ENCODE measurements around the gene PGC.
"Not testable (repeated sequence)": the region's sequence is repeated elsewhere in the genome, so short reads cannot be mapped to it uniquely, and the experiment has no call there.

The PGC gene

DNA sequence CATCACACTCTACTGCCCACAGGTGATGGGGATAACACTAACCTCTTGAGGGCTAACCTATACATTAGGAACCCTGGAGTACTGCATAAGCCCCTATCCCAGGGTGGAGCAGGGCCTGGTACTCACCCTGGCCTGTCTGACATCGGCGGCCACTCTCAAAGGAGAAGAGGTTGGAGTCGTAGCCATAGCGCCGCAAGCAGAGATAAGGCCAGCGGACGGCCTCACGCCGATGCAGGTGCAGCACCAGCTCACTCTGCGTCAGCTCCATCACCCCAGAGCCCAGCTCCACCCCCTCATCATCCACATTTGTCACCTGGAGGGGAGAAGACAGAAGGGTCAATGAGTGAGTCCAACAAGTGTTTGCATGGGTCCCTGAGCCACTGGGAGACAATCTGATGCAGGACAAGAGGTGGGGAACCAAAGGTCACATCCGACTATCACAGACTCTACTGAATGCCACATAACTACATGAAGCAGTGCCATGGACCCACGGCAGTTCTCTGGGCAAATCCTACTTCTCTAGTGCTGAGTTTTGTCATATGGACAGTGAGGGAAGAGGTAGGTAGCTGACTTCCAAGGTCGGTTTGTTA lies 28.2 kb upstream of the PGC start:
- DNase-seq (ENCODE audit: low read depth, low spot score) = no peak

DNA sequence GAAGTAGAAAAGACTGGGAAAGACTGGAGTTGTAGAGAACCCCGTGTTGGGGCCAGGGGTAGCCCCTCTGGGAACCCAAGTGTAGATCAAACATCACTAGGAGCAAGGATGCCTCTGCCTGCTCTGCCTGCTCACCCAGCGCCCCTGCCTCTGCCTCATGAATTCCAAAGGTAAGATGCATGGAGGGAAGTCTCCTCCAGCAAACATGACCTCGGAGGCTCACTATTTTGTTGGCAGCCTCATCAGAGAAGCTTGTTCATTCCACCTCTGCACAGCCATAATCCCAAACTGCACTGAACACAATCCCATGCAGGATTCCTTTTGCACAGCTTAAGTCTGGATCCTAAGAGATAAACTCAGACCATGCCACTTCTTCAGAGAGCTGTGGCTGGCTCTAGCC lies 27.6 kb upstream of the PGC start:
- no peak for DNase-seq (ENCODE audit: low read depth, low spot score)

DNA sequence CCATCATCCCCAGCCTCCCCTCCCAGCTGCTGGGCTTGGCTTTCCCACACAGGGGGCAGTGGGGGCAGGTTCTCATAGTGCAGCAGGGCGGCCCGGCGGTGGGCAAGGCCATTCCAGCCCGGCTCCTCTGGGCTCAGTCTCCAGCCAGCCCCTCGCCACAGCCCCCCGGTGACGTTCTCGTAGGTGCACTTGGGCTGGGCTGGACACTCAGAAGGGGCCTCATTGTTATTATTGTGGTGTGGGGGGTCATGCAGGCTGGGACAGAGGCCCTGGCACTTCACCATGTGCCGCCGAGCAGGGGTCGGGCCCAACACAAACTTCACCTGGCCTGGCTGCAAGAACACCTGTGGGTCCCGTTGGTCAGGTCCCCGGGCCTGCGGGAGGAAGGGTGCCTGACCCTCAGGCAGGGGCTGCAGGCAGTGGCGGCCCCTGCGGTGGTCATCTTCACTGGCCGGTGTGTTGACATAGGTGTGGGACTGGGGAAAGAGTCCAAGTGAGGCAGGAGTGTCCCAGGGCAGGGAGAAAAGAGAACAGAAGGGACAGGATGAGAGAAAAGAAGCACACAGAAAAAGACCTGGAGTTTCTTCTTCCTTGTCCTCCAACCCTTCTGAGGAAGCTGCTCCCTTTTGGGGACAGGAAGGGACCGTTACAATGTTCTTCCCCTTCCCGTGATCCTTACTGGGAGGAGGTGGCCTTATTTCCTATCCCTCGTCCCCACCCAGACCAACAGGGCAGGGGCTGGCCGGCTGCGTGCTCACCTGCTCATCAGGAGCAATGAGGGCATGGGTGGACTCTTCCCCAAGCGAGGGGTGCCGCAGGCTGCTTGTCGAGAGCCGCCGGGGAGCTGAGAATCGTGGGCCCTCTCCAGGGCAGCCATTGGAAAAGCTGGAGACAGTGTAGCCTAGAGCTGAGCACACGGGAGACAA lies 24.1 kb upstream of the PGC start:
- no peak for DNase-seq (ENCODE audit: low read depth, low spot score)

DNA sequence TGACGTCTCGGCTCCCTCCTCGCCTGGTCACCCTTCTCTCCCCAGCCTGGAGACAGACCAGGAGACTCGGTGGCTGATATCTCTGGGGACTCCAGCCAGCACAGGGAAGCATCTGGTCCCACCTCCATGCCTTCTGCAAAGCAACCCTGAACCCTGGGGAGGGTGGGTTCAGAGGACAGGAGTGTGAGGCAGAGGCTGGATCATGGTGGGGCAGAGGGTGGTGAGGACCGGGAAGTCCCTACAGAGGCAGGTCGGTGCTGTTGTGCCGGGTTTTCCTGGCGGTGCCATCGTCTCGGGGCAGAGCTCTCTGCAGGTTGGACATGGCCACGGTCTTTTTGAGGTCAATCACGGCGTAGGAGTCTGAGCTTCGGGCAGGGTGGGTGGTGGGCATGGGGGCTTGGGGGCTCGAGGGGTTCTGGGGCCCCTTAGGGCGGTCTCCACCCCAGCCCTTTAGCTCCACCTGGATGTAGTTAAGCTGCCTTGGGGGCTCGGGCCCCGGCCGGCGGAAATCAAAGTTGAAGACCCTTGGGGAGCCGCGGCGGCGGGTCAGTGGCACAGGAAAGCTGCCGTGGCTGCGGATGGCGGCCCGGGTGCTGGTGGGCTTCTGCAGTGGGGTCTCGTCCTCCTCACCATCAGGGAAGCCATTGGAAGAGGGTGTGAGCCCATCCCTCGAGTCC lies 23.3 kb upstream of the PGC start:
- no peak for DNase-seq (ENCODE audit: low read depth, low spot score)

DNA sequence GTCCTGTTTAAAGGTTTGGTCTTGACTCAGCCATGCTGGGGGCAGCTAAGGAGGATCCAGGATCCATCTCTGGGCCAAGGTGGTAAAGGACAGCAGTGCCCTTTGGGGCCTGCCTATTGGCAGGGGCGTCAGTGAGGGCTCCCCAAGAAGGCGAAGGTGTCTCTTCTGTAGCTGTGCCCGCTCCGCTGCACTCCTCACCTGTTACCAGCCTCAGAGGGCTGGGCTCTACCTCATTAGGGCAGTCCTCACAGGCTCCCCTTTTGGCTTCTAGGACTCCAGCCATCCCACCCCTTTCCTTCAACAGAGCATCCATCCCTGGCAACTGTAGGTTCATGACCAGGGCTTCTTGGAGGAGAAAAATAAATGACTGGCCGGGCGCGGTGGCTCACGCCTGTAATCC lies 22.2 kb upstream of the PGC start:
- no peak for DNase-seq (ENCODE audit: low read depth, low spot score)

DNA sequence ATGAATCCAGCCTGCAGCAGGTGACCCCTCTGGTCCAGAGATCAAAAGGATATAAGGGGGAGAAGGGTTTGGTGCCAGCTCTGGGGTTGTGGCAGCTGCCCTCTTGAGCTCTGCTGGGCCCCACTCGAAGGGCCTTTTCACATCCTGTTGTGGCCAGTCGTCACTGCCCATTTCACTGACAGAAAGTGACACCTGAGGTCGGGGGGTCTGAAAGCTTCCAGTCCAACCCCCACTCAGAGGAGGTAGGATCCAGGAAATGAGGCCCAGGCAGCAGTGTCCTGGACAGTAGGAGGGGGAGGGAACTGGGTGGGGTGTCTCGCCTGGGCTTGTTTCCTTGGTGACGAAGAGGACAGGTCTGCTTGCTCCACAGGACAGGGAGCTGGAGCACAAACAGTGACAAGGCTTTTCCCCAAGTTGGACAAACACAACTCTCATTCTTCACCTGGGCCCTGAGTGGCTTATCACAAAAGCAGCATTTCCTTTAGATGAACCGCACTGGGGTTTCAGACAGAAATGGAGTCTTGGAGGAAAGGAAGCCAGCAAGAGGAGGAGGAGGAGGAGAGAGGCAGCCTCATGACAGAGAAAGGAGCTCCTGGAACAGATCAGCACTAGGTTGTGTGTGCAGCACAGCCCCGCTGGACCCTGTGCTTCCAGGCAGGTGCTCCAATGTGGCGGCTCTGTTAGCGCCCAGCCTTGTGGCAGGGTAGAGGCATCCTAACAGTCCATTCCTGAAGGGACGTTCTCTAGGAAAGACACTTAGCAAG lies 21.5 kb upstream of the PGC start:
- DNase-seq (ENCODE audit: low read depth, low spot score) = no peak

DNA sequence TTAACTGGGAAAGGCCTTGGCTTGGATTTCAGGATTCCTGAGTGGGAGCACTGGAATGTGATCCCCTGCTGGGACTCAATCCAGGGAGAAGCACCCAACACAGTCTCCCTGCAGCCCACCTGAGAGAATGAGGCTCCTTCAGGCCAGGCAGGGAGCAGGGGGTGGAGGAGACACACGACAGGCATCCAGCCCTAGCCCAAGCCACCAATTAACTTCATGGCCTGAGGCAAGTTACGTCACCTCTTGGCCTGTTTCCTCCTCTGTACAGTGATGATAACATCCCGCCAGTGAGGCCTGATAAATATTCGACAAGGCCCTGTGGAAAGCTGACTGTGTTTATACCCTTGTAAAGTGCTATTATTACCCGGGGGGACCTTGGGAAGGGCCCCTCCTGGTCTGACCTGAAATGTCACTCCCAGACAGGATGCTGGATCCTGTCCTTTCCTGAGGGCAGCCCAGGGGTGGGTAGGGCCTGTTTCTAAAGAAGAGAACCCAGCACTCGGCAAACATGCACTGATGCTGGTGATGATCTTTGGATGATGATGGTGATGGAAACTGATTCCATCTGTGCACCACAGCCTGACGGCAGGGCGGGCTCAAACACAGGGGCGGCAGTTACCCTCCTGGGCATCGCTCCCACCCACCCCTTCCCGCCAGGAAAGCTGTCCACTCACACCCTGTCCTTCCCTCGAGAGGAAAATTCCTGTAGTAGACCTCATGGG lies 20.1 kb upstream of the PGC start:
- peak; percentile 88 for DNase-seq (ENCODE audit: low read depth, low spot score)

DNA sequence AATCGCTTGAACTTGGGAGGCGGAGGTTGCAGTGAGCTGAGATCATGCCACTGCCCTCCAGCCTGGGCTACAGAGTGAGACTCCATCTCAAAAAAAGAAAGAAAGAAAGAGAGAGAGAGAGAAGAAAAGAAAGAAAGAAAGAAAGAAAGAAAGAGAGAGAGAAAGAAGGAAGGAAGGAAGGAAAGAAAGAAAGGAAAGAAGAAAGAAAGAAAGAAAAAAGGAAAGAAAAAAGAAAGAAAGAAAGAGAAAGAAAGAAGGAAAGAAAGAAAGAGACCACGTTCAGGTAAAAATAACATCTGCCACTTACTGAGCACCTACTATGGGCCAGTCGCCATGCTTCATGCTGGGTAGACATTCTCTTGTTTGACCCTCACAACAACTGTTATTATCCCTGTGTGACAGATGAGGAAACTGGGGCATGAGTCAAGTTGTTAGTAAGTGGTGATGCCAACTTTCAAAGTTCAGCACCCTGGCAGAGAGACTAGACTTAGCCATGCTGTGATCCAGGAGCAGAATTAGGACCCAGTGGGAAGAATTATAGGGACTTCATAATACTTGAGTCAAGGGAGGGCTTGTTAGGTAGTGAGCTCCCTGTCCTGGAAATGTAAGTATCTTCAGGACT lies 19.0 kb upstream of the PGC start:
- DNase-seq (ENCODE audit: low read depth, low spot score) = not testable (repeated sequence)

DNA sequence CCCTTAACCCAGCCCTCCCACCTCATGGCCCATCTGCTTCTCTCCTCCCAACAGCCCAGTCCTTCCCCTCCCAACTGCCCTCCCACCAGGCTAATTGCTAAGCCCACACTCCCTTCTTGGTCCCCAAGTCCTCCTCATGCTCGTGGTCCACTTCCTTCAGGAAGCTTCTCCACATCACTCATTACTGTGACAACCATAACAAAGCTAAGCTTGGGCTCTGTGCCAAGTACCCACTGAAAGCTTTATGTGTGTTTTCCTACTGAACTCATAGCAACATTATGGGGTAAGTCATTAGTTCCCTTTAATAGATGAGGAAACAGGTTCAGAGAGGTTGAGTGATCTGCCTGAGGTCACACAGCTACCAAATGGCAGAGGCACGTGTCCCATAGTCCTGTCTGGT lies 16.3 kb upstream of the PGC start:
- no peak for DNase-seq (ENCODE audit: low read depth, low spot score)

DNA sequence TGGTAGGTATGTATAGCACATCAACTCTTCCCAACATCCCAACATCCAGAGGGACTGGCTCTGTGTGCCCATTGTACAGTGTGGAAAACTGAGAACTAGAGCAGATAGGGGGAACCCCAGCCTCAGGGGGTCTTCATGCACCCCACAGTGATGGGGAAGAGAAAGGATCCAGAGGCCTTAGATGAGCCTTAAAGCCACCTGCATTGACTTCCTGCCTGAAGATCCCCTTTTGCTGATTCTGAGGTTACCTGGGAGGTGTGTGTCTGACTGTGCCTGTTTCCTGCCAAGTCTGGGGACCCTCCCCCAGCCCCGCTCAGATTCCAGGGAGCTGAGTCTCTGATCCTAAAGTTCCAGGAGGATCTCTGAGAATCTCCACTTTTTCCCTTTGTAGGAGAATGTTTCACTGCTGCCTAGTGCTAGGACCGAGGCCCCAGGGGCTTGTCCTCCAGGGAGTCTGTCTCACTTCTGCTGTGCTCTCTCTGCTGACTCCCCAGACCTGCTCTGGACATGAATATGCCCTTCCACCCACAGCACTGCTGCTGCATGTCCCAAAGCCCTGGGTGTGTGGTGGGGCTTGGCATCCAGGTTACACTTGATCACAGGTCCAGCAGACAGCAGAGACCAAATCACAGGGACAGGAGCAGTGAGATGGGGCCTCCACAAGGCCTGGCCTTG lies 12.8 kb upstream of the PGC start:
- no peak for DNase-seq (ENCODE audit: low read depth, low spot score)

DNA sequence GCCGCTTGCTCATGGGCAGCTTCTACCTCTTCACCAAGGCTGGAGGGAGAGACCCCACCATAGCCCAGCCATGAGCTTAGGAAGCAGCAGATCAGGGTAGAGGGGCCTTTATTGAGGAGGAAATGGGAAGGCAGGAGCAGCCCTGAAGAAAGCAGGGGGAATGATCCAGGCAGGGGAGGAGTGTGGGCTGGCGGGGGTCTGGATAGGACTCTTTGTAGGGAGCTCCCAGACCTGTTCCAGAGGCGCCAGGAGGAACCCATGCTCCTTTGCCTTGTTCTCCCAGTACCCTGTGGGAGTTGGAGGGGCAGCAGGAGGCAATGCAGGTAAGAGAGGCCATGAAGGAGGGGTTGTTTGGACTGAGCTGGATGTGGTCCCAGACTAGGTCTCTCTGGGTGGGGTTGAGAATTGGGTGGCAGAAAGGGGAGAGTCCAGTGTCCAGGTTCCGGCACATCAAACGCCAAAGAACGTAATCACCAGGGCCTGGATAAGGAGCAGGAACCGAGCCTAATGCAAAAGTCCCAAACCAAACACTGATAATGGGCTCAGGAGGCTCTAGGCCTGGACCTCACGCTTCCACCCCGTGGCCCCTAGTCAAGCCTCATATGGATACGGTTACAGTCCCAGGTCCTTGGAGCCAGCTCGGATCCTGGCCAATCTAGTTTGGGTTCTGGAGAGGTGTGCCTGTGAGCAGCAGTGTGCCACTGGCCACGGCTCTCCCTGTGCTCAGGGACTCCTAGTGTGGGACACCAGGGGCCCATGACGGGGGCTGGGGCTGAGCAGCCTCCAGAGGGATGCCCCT lies 12.1 kb upstream of the PGC start:
- DNase-seq (ENCODE audit: low read depth, low spot score) = no peak

DNA sequence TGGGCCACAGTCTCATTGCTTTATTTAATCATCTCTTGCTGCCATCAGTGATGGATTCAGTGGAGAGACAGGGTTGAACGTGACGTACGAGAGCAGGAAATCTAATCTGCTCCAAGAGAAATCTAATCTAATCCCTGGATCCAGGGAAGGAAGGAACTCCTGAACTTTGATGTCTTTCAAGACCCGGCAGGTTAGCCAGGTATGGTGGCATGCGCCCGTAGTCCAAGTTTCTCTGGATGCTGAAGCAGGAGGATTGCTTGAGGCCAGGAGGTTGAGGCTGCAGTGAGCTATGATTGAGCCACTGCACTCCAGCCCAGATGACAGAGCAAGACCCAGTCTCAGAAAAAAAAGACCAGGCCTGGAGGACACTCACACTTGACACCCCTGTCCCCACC lies 11.4 kb upstream of the PGC start:
- no peak for DNase-seq (ENCODE audit: low read depth, low spot score)

DNA sequence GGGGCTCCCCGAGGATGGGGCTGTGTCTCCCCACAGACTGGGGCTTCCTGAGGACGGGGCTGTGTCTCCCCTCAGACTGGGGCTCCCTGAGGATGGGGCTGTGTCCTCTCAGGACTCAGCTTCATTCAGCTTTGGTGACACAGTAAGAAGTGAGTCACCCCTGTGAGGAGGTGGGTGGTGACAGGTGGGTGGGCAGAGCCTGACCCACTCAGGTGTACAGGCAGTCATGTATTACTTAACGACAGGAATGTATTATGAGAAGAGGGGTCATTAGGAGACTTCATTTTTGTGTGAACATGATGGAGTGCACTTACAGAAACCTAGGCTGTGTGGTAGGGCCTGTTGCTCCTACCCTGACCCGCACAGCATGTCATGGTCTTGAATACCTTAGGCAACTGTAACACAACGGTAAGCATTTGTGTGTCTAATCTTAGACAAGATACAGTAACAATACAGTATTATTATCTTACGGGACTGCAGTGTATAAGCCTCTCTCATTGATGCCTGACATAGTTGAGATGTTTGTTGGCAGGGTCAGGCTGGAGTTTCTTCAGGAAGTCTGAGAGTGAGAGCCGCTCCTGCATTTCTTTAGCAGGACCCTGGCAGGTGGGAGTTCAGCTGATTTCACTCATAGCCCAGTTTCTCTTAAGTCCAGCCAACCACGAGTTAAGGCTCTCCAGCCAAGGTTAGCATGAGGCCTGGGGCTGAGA lies 10.9 kb upstream of the PGC start:
- DNase-seq (ENCODE audit: low read depth, low spot score) = peak; percentile 36

DNA sequence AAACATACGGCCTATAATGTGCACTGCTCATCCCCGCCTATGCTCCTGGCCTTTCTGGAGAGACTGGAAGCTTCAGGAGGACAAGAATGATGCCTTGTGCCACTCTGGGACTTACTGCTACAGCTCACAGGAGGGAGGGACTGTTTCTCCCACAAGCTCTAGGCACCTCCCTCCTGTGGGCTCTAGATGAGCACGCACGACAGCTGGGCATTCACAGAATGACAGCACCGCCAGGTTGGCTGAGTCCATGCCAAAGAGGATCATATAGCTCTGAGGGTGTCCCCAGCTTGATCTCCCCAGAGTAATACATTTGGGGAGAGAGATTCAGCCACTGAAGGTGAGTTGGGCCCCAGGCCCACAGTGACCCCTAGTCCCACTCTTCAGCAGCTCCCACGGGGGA lies 10.1 kb upstream of the PGC start:
- DNase-seq (ENCODE audit: low read depth, low spot score) = no peak

DNA sequence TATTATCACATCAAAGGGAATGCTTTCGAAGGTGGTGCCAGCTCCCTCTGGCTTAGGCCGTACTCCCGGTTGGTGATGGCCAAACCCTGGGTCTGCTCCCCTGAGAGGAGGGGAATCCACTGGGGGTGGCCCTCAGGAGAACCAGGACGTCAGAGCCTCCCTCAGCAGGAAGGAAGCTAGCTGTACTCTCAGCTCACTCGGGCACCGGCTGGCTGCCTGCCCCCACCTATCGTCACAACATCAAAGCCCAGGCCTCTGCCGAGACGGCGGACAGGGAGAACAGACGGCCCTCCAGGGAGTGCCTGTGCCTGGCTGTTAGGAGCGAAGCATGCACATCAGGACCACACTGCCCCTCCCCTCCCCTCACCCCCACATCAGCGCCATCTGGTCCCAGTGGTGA lies 9.2 kb upstream of the PGC start:
- DNase-seq (ENCODE audit: low read depth, low spot score) = no peak

DNA sequence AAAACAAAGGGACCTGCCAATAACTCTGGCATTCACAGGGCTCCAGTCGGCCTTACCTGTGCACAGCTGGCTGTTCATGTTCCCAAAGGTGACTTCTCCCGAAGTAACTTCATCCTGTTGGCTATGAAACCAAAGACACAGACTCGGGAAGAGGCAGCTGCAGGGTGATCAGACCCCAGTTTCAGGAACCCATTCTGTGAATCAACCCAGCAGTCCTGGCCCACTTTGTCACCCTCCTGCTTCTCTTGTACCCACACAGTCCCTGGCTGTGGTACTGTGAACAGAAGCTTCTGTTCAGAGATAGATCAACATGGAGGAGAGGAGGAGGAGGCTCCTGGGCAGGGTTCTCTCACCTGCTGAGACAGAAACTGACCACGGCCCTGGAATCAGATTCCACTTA lies 8.7 kb upstream of the PGC start:
- no peak for DNase-seq (ENCODE audit: low read depth, low spot score)

DNA sequence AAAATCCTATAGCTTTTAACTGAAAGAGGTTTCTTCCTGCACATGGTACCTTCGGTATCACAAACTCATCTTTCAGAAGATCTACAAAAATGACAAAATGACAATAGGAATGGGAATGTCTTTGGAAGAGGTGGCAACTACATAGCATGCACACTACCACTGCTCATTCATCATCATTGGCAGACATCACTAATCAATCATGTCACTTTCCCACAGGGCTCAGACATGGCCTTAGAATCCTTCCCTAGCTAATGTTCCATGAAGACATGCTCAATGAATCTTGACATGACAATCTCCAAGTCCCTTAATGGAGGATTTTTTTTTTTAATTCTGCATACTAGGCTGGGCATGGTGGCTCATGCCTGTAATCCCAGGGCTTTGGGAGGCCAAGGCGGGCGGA lies 3.2 kb upstream of the PGC start:
- no peak for DNase-seq (ENCODE audit: low read depth, low spot score)

DNA sequence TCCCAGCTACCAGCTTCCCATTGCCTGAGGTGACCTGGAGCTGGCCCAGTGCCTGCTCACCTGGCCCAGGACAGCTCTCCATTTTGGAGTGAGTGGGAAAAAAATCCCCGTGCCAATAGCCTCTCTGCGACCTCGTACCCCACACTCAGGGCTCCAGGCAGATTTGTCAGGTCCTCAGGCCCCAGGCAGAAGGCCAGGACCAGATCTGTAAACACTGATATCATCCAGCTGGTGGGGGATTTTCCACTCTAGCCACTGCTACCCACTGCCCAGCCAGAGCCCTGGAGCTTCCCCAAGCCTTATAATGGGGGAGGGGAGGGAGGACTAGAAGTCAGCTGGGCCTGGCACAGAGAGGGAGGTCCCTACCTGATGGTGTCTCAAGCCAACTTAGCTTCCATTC lies 1.3 kb upstream of the PGC start:
- no peak for DNase-seq (ENCODE audit: low read depth, low spot score)

DNA sequence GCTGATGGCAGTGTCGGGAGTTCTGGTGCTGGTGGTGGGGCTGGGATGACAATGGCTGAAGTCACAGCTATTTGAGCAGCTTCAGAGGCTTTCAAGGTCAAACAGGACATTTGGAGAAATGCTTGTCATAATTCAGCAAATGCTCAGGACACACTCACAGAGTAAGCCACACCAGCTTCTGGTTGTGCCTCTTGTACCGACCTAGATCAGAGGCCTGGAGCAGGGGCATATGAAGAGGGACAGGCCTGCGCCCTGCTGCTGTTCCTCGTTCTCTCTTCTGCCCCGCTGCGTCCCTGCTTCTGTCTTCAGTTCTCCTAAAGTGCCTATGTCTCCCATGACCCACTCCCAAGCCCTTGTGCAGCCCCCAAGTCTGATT lies 893 bp upstream of the PGC start:
- DNase-seq (ENCODE audit: low read depth, low spot score) = no peak
